Left renal cortex interstitium (tissue), 4 donors: Measurements from ENCODE around the gene SMC3. TPM values are rescaled to one million over a fixed set of nuclear protein-coding genes. Genes with fewer than 3 reads are reported as not detected.

Experiments used
- DNase-seq, 4 donors: peaks; one replicate each; pipeline ENCODE4 v3.0.0-alpha.2; 2013; ENCODE audit warnings: low read depth in 4 of 4, low spot score in 2 of 4, missing footprints in 1 of 4
- polyA plus RNA-seq, 4 donors: library from polyadenylated mRNA; unstranded; fragments of 120-200 nt; gene quantifications; one replicate each; pipeline ENCODE4 v1.2.1, GENCODE V29; 2013; ENCODE audit not compliant: insufficient read length in 4 of 4

The SMC3 gene
- polyA plus RNA-seq, 4 donors, result 79.6 to 105 (median 87.0) TPM

GRCh38 chr10:110643035-110643652, 75.6 kb downstream of the SMC3 start:
- DNase-seq, result no peak

GRCh38 chr10:110643653-110644597, 76.4 kb downstream of the SMC3 start, which contains the start of gene RBM20:
Gene RBM20, plus strand, starts transcription at chr10:110644336. Its CDS starts 119 bp downstream, at chr10:110644455.
- DNase-seq, result no peak

GRCh38 chr10:110644598-110645462, 77.3 kb downstream of the SMC3 start:
- no peak for DNase-seq

- DNase-seq, result no peak
Measured at GRCh38 chr10:110646417-110647135, 79.1 kb downstream of the SMC3 start.

- DNase-seq, result no peak
Measured at GRCh38 chr10:110647136-110647430, 79.6 kb downstream of the SMC3 start.

GRCh38 chr10:110648692-110649346, 81.3 kb downstream of the SMC3 start:
- no peak for DNase-seq

GRCh38 chr10:110649347-110650264, 82.1 kb downstream of the SMC3 start:
- DNase-seq, result no peak

- no peak for DNase-seq
Measured at GRCh38 chr10:110650265-110650668, 82.8 kb downstream of the SMC3 start.

GRCh38 chr10:110651044-110651958, 83.8 kb downstream of the SMC3 start:
- no peak for DNase-seq

- DNase-seq, result no peak
Measured at GRCh38 chr10:110652475-110653118, 85.1 kb downstream of the SMC3 start.

Other genes starting within 250 kb of the SMC3 start
- 10 to 100 TPM in 2 of 4 donors, 1 to 10 TPM in 2; 9.3 to 13.3 (median 10.6) TPM for gene DUSP5, start 69.8 kb upstream of the SMC3 start, polyA plus RNA-seq
- gene RBM20, start 76.6 kb downstream of the SMC3 start, polyA plus RNA-seq, result 1 to 10 TPM; 1.7 to 9.7 (median 5.7) TPM